Lung (tissue), 12 donors: ENCODE results near the gene JPH2. TPM values are rescaled to one million over a fixed set of nuclear protein-coding genes. Genes with fewer than 3 reads are reported as not detected.
A peak's percentile ranks its signal among the peaks of the same experiment; 100 is the strongest.

Experiments
- ATAC-seq: fragments of 200-7000 bp; cut with Tn5 transposase; one replicate; pipeline ENCODE4 v1.9.1; 2020; ENCODE audit warnings: moderate number of reproducible peaks; ENCODE audit not compliant: insufficient read depth, low FRiP score
- DNase-seq, 3 donors: peaks; one replicate each; pipeline ENCODE4 v3.0.0-alpha.2; 2013 to 2017
- H3K27ac ChIP-seq, 2 donors: one replicate each; pipeline ENCODE4 v1.5.1; 2013; ENCODE audit warnings: mild to moderate bottlenecking in 2 of 2, moderate library complexity in 2 of 2, control low read depth in 1 of 2, inconsistent platforms in 1 of 2, low read depth in 1 of 2, low read length in 1 of 2
- H3K27me3 ChIP-seq, 3 donors: one replicate each; pipeline ENCODE4 v1.5.1; 2013; ENCODE audit warnings: low read length in 2 of 3; ENCODE audit not compliant: control insufficient read depth in 3 of 3, insufficient read depth in 3 of 3
- H3K36me3 ChIP-seq, 4 donors: one replicate each; pipeline ENCODE4 v1.5.1; 2013; ENCODE audit warnings: low read length in 4 of 4, mild to moderate bottlenecking in 1 of 4, moderate library complexity in 1 of 4; ENCODE audit not compliant: control insufficient read depth in 4 of 4, insufficient read depth in 4 of 4
- H3K4me1 ChIP-seq, 5 donors: one replicate each; pipeline ENCODE4 v1.5.1; 2013; ENCODE audit warnings: low read length in 5 of 5, mild to moderate bottlenecking in 2 of 5, moderate library complexity in 1 of 5; ENCODE audit not compliant: control insufficient read depth in 5 of 5, insufficient read depth in 5 of 5
- H3K4me3 ChIP-seq: one replicate; pipeline ENCODE4 v1.5.1; 2013; ENCODE audit warnings: mild to moderate bottlenecking, control low read depth, moderate library complexity
- H3K9ac ChIP-seq, 2 donors: one replicate each; pipeline ENCODE4 v1.5.1; 2013; ENCODE audit warnings: low read length in 2 of 2, control low read depth in 1 of 2; ENCODE audit not compliant: insufficient read depth in 1 of 2
- H3K9me3 ChIP-seq, 4 donors: one replicate each; pipeline ENCODE4 v1.5.1; 2013; ENCODE audit warnings: low read length in 3 of 4, mild to moderate bottlenecking in 1 of 4, moderate library complexity in 1 of 4; ENCODE audit not compliant: control insufficient read depth in 4 of 4, insufficient read depth in 3 of 4
- WGBS, 2 donors: extraction: QIAGEN DNeasy Blood & Tissue Kit; methylation state at CpG; one replicate each; pipeline ENCODE4 v1.1.7; 2013; 5-methylcytosine and 5-hydroxymethylcytosine counted together
- polyA plus RNA-seq, 2 donors: library from polyadenylated mRNA; stranded (reverse); fragments of 200-250 nt; gene quantifications; one replicate each; pipeline ENCODE4 v1.2.1, GENCODE V29; 2013
- total RNA-seq, 2 donors: library from RNA; depleted of rRNA in 1 of 2; stranded (reverse); fragments of >200 nt in 1 of 2; gene quantifications; one replicate each; pipeline ENCODE4 v1.2.1, GENCODE V29; 2014 to 2021
- TF ChIP-seq, protein P1 (sequence below): IDR thresholded peaks from 2 replicates; pipeline ENCODE4 v1.5.1; 2012; ENCODE audit warnings: mild to moderate bottlenecking; ENCODE audit errors: control extremely low read depth, extremely low read depth
- donor health status: control.
- donor health status: control.
- donor health status: Bipolar disorder and iron deficiency.
- donor health status: healthy.
- donor health status: DM: yes; HTN: yes; CAD: no.

Gene JPH2
- total and polyA plus RNA-seq, 4 donors, result 2.5 to 9.2 (median 2.7) TPM

DNA sequence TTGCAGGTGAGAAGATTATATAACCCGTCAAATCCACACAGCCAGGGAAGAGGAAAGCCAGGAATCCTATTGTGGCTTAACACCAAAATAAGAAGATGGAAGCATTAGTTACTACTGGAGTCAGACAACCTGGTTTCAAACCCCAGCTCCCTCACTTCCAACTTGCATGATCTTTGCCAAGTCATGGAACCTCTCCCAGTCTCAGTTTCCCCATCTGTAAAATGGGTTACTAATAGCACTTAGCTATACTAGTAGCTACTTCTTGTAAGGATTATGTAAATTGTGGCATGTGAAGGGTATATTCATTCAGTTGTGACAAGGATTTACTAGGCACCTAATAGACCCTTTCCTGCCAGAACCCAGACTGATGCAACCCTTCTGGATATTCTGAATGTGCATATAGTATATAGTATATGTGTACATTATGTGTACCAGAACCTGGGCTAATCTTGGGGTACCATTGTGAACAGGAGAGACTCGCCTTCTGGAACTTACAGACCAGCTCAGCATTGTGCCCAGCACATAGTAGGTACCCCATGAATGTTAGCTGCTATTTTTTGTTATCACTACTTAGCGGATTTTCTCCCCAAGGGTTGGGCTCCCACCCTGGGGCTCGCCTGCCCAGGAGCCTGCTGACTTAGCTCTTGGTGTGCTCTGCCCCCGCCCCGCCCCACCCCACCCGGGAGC lies 50.3 kb downstream of the JPH2 start:
- peak overlapping the region in 1 of 2 donors; percentile 96 for H3K27ac ChIP-seq

GRCh38 chr20:44135417-44136204 lies 51.4 kb downstream of the JPH2 start:
- no peak for DNase-seq
- H3K9ac ChIP-seq, result no peak overlapping the region
- H3K27ac ChIP-seq, result peak overlapping the region in 1 of 2 donors; percentile 96
- H3K27me3 ChIP-seq, result no peaks in the 10 kb centered on the region
- no peaks in the 10 kb centered on the region for H3K36me3 ChIP-seq
- H3K9me3 ChIP-seq, result peaks cover 0 to 2% (median 0%) of the 10 kb centered on the region in 4 donors
- 77 to 86% methylated on average over 8 of the region's 8 CpGs for WGBS, 2 donors
- no peak overlapping the region for H3K4me3 ChIP-seq
- TF ChIP-seq, protein P1, sequence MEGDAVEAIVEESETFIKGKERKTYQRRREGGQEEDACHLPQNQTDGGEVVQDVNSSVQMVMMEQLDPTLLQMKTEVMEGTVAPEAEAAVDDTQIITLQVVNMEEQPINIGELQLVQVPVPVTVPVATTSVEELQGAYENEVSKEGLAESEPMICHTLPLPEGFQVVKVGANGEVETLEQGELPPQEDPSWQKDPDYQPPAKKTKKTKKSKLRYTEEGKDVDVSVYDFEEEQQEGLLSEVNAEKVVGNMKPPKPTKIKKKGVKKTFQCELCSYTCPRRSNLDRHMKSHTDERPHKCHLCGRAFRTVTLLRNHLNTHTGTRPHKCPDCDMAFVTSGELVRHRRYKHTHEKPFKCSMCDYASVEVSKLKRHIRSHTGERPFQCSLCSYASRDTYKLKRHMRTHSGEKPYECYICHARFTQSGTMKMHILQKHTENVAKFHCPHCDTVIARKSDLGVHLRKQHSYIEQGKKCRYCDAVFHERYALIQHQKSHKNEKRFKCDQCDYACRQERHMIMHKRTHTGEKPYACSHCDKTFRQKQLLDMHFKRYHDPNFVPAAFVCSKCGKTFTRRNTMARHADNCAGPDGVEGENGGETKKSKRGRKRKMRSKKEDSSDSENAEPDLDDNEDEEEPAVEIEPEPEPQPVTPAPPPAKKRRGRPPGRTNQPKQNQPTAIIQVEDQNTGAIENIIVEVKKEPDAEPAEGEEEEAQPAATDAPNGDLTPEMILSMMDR, result no peak
- peaks cover 0 to 7% (median 3%) of the 10 kb centered on the region in 5 donors for H3K4me1 ChIP-seq
- no peak for ATAC-seq

More for the DNA sequence above, 50.3 kb downstream of the JPH2 start:
- Histone ChIP-seq H3K9ac (no peak overlapping the region), H3K27me3 (no peaks in the 10 kb centered on the region), H3K36me3 (no peaks in the 10 kb centered on the region), H3K9me3 (no peaks in the 10 kb centered on the region), H3K4me3 (no peak overlapping the region), H3K4me1 (peaks cover 0 to 7% (median 3%) of the 10 kb centered on the region in 5 donors)
- WGBS, 2 donors, result 62 to 69% methylated on average over 7 of the region's 7 CpGs
- ATAC-seq, result no peak
- TF ChIP-seq, protein P1, result no peak
- DNase-seq, result no peak

DNA sequence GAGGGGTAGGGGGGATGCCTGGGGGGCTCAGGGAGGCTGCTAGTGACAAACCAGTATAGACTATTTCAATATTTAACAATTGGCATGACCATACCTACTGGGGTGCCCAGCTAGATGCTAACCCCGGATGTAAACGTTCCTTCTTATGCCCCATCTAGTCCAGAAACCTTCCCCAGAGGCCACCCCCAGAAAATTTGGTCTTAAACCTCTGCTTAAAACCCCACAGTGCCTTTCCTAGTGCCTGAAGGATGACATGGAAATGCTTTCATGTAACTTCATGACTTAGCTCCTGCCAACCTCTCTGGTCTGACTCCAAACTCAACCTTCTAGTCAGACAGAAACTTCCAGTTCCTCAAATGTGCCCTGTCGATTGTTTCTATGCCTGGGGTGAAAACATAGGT lies 52.0 kb downstream of the JPH2 start:
- Histone ChIP-seq H3K27ac (peak overlapping the region in 1 of 2 donors; percentile 96), H3K4me3 (no peak overlapping the region), H3K9me3 (peaks cover 0 to 2% (median 0%) of the 10 kb centered on the region in 4 donors), H3K27me3 (no peaks in the 10 kb centered on the region), H3K4me1 (peaks cover 0 to 7% (median 3%) of the 10 kb centered on the region in 5 donors), H3K9ac (no peak overlapping the region), H3K36me3 (no peaks in the 10 kb centered on the region)
- 75 to 82% methylated on average over 3 of the region's 3 CpGs for WGBS, 2 donors
- TF ChIP-seq, protein P1, result no peak
- no peak for DNase-seq
- ATAC-seq, result no peak
